Fibroblast of upper back skin (primary cell): ENCODE results near the gene ATP1A1.

Experiments
- DNase-seq: peaks from one replicate; pipeline ENCODE4 v3.0.0-alpha.2; 2013

Gene ATP1A1

GRCh38 chr1:116345843-116346242 is 27.2 kb upstream of the ATP1A1 start:
- DNase-seq = no peak

- no peak for DNase-seq
Observed at GRCh38 chr1:116346943-116347673, 25.9 kb upstream of the ATP1A1 start.

- no peak for DNase-seq
Observed at GRCh38 chr1:116347696-116348095, 25.3 kb upstream of the ATP1A1 start.

GRCh38 chr1:116350097-116350645 is 22.9 kb upstream of the ATP1A1 start:
- no peak for DNase-seq

- no peak for DNase-seq
Observed at GRCh38 chr1:116351914-116352313, 21.1 kb upstream of the ATP1A1 start.

GRCh38 chr1:116352349-116352813 is 20.7 kb upstream of the ATP1A1 start:
- no peak for DNase-seq

GRCh38 chr1:116353155-116353554 is 19.9 kb upstream of the ATP1A1 start:
- no peak for DNase-seq

GRCh38 chr1:116356067-116356466 is 17.0 kb upstream of the ATP1A1 start:
- DNase-seq = no peak

GRCh38 chr1:116356673-116357072 is 16.4 kb upstream of the ATP1A1 start:
- DNase-seq = peak; percentile 34

- no peak for DNase-seq
Observed at GRCh38 chr1:116357487-116357886, 15.6 kb upstream of the ATP1A1 start.

- peak; percentile 64 for DNase-seq
Observed at GRCh38 chr1:116359060-116359830, 13.8 kb upstream of the ATP1A1 start.

- no peak for DNase-seq
Observed at GRCh38 chr1:116359871-116360270, 13.2 kb upstream of the ATP1A1 start.

GRCh38 chr1:116360429-116361173 is 12.4 kb upstream of the ATP1A1 start:
- peak; percentile 19 for DNase-seq

GRCh38 chr1:116361648-116362047 is 11.4 kb upstream of the ATP1A1 start:
- DNase-seq = no peak

GRCh38 chr1:116362050-116362449 is 11.0 kb upstream of the ATP1A1 start:
- DNase-seq = no peak

GRCh38 chr1:116365353-116365780 is 7.7 kb upstream of the ATP1A1 start:
- DNase-seq = no peak

- no peak for DNase-seq
Observed at GRCh38 chr1:116365857-116366256, 7.2 kb upstream of the ATP1A1 start.

GRCh38 chr1:116367256-116367945 is 5.6 kb upstream of the ATP1A1 start:
- DNase-seq = no peak

- no peak for DNase-seq
Observed at GRCh38 chr1:116368241-116368640, 4.8 kb upstream of the ATP1A1 start.

GRCh38 chr1:116370181-116370580 is 2.9 kb upstream of the ATP1A1 start:
- no peak for DNase-seq

- no peak for DNase-seq
Observed at GRCh38 chr1:116371752-116372151, 1.3 kb upstream of the ATP1A1 start.

- DNase-seq = no peak
Observed at GRCh38 chr1:116372191-116372590, 853 bp upstream of the ATP1A1 start.
